Stimulated activated CD8-positive, alpha-beta memory T cell treated with anti-CD3 and anti-CD28 coated beads, Interleukin-2, amount 100 ng/mL, for 1 hour (primary cell): Measurements from ENCODE around the gene TMEM8B.
"Not testable (repeated sequence)": the region's sequence is repeated elsewhere in the genome, so short reads cannot be mapped to it uniquely, and the experiment has no call there.

Experiments
- DNase-seq, 2 donors: peaks; one replicate each; pipeline ENCODE4 v3.0.0-alpha.2; 2020; ENCODE audit warnings: low read depth in 2 of 2

Gene TMEM8B

GRCh38 chr9:35906923-35907699 is 78.1 kb downstream of the TMEM8B start:
- no peak for DNase-seq

- DNase-seq, result no peak
Measured at GRCh38 chr9:35907711-35908503, 78.9 kb downstream of the TMEM8B start.

GRCh38 chr9:35908504-35909125 is 79.6 kb downstream of the TMEM8B start:
- DNase-seq, result no peak

- DNase-seq, result no peak
Measured at GRCh38 chr9:35909274-35909673, 80.2 kb downstream of the TMEM8B start, which contains the start of gene SPAAR. TSS of gene SPAAR (plus strand) at chr9:35909490. CDS start at chr9:35910464, 974 bp downstream.

- DNase-seq, result no peak
Measured at GRCh38 chr9:35909687-35910612, 80.9 kb downstream of the TMEM8B start.

GRCh38 chr9:35910613-35911359 is 81.8 kb downstream of the TMEM8B start:
- no peak for DNase-seq

GRCh38 chr9:35911690-35912089 is 82.7 kb downstream of the TMEM8B start:
- DNase-seq, result no peak

- DNase-seq, result no peak
Measured at GRCh38 chr9:35912791-35913400, 83.9 kb downstream of the TMEM8B start.

- DNase-seq, result not testable (repeated sequence)
Measured at GRCh38 chr9:35913429-35913828, 84.4 kb downstream of the TMEM8B start.

- DNase-seq, result no peak
Measured at GRCh38 chr9:35914301-35914807, 85.3 kb downstream of the TMEM8B start.
